Ascending aorta (tissue), 2 donors: ENCODE data around the gene ZNF496. TPM values are rescaled to one million over a fixed set of nuclear protein-coding genes. Genes with fewer than 3 reads are reported as not detected.

ENCODE experiments used
- DNase-seq, 2 donors: peaks; one replicate each; pipeline ENCODE4 v3.0.0-alpha.2; 2019; ENCODE audit warnings: low spot score in 2 of 2
- H3K27ac ChIP-seq, 2 donors: fragments of 200-600 bp; sonication (generic); one replicate each; pipeline ENCODE4 v1.5.1; 2016 to 2017; ENCODE audit warnings: mild to moderate bottlenecking in 1 of 2
- H3K27me3 ChIP-seq: fragments of 200-600 bp; sonication (generic); one replicate; pipeline ENCODE4 v1.5.1; 2017
- H3K36me3 ChIP-seq, 2 donors: fragments of 200-600 bp; sonication (generic); one replicate each; pipeline ENCODE4 v1.5.1; 2016
- H3K4me1 ChIP-seq, 2 donors: fragments of 200-600 bp; sonication (generic); one replicate each; pipeline ENCODE4 v1.5.1; 2016 to 2017; ENCODE audit warnings: mild to moderate bottlenecking in 1 of 2
- H3K4me3 ChIP-seq, 2 donors: fragments of 200-600 bp; sonication (generic); one replicate each; pipeline ENCODE4 v1.5.1; 2016 to 2017; ENCODE audit warnings: mild to moderate bottlenecking in 1 of 2
- H3K9me3 ChIP-seq, 2 donors: fragments of 200-600 bp; sonication (generic); one replicate each; pipeline ENCODE4 v1.5.1; 2016
- intact Hi-C: fragments of 100-400 bp; cut with DNase I; formaldehyde crosslinking; loops from one replicate; pipeline ENCODE4 v1.15.1; 2023
- total RNA-seq: library from RNA; depleted of rRNA; stranded (reverse); fragments of >200 nt; gene quantifications from one replicate; pipeline ENCODE4 v1.1.0, GENCODE V29; 2016
- TF ChIP-seq, protein P1 (sequence below), 3 experiments: fragments of 200-600 bp in 2 of 3; fragments of 450-650 bp in 1 of 3; sonication (generic) in 2 of 3; IDR thresholded peaks; one replicate each; pipeline ENCODE4 v1.5.1; 2016 to 2019; ENCODE audit warnings: antibody characterized with exemption in 3 of 3, mild to moderate bottlenecking in 1 of 3, moderate library complexity in 1 of 3

The ZNF496 gene
- total RNA-seq, 1 donor from 2014 or later, result 38.5 TPM

DNA sequence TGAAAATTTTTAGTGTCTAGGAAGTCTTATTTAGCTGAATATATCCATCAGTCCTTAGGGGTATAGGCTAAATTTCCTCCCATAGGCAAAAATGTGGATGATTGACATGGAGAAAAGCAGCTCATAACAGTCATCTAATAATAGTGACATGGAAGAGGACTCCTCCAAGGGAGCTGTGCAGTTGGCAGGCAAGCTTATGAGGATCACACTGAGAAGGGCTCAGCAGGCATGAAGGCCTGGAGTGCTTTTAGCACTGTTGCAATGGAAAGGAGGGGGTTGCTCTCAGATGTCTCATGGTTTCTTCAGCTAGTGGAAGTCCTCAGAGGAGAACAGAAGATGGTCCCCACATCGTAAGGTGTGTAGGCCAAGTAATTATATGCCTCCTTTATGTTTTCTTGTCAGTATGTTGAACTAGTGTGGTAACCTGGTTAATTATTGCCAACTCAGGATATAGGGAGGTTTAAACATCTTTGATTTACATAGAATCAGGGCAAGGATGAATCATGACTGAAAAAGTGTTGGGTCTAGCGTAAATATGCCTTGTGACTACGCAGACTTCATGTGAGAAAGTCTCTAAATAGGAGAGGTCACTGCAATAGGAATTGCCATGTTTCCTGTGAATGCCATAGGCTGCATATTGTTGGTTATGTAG is 56.9 kb downstream of the ZNF496 start:
- intact Hi-C loops, result no loop called here
- Histone ChIP-seq H3K27ac (no peak overlapping the region), H3K27me3 (no peaks in the 10 kb centered on the region), H3K4me1 (no peaks in the 10 kb centered on the region), H3K36me3 (no peaks in the 10 kb centered on the region), H3K9me3 (no peaks in the 10 kb centered on the region), H3K4me3 (no peak overlapping the region)
- DNase-seq, result no peak
- TF ChIP-seq, protein P1, sequence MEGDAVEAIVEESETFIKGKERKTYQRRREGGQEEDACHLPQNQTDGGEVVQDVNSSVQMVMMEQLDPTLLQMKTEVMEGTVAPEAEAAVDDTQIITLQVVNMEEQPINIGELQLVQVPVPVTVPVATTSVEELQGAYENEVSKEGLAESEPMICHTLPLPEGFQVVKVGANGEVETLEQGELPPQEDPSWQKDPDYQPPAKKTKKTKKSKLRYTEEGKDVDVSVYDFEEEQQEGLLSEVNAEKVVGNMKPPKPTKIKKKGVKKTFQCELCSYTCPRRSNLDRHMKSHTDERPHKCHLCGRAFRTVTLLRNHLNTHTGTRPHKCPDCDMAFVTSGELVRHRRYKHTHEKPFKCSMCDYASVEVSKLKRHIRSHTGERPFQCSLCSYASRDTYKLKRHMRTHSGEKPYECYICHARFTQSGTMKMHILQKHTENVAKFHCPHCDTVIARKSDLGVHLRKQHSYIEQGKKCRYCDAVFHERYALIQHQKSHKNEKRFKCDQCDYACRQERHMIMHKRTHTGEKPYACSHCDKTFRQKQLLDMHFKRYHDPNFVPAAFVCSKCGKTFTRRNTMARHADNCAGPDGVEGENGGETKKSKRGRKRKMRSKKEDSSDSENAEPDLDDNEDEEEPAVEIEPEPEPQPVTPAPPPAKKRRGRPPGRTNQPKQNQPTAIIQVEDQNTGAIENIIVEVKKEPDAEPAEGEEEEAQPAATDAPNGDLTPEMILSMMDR (IDR thresholded peaks at IDR 0.05), result no peak

- Histone ChIP-seq H3K4me3 (no peak overlapping the region), H3K36me3 (no peaks in the 10 kb centered on the region), H3K27me3 (no peaks in the 10 kb centered on the region), H3K9me3 (no peaks in the 10 kb centered on the region), H3K4me1 (no peaks in the 10 kb centered on the region), H3K27ac (no peak overlapping the region)
- intact Hi-C loops, result no loop called here
- TF ChIP-seq, protein P1 (IDR thresholded peaks at IDR 0.05), result no peak
- no peak for DNase-seq
Observed at GRCh38 chr1:247273013-247273412, 58.7 kb downstream of the ZNF496 start.

- DNase-seq, result no peak
- Histone ChIP-seq H3K4me1 (no peaks in the 10 kb centered on the region), H3K27me3 (no peaks in the 10 kb centered on the region), H3K27ac (no peak overlapping the region), H3K36me3 (no peaks in the 10 kb centered on the region), H3K4me3 (no peak overlapping the region), H3K9me3 (no peaks in the 10 kb centered on the region)
- intact Hi-C loops, result no loop called here
- TF ChIP-seq, protein P1 (IDR thresholded peaks at IDR 0.05), result no peak
Observed at GRCh38 chr1:247270003-247270402, 61.7 kb downstream of the ZNF496 start.

GRCh38 chr1:247269133-247269532 is 62.5 kb downstream of the ZNF496 start:
- Histone ChIP-seq H3K4me3 (no peak overlapping the region), H3K9me3 (no peaks in the 10 kb centered on the region), H3K27me3 (no peaks in the 10 kb centered on the region), H3K27ac (no peak overlapping the region), H3K36me3 (no peaks in the 10 kb centered on the region), H3K4me1 (no peaks in the 10 kb centered on the region)
- intact Hi-C loops, result no loop called here
- no peak for DNase-seq
- TF ChIP-seq, protein P1 (IDR thresholded peaks at IDR 0.05), result no peak

- H3K36me3 ChIP-seq, result no peaks in the 10 kb centered on the region
- no peak overlapping the region for H3K27ac ChIP-seq
- intact Hi-C loops, result no loop called here
- H3K4me1 ChIP-seq, result no peaks in the 10 kb centered on the region
- no peaks in the 10 kb centered on the region for H3K27me3 ChIP-seq
- no peak for DNase-seq
- TF ChIP-seq, protein P1 (IDR thresholded peaks at IDR 0.05), result no peak
- H3K4me3 ChIP-seq, result no peak overlapping the region
- H3K9me3 ChIP-seq, result no peaks in the 10 kb centered on the region
Observed at GRCh38 chr1:247268390-247269045, 63.1 kb downstream of the ZNF496 start.
